ENCODE results near the gene WDFY4.

Gene WDFY4

GRCh38 chr10:48833674-48834073 is 149.0 kb downstream of the WDFY4 start:
- no peak for DNase-seq

DNA sequence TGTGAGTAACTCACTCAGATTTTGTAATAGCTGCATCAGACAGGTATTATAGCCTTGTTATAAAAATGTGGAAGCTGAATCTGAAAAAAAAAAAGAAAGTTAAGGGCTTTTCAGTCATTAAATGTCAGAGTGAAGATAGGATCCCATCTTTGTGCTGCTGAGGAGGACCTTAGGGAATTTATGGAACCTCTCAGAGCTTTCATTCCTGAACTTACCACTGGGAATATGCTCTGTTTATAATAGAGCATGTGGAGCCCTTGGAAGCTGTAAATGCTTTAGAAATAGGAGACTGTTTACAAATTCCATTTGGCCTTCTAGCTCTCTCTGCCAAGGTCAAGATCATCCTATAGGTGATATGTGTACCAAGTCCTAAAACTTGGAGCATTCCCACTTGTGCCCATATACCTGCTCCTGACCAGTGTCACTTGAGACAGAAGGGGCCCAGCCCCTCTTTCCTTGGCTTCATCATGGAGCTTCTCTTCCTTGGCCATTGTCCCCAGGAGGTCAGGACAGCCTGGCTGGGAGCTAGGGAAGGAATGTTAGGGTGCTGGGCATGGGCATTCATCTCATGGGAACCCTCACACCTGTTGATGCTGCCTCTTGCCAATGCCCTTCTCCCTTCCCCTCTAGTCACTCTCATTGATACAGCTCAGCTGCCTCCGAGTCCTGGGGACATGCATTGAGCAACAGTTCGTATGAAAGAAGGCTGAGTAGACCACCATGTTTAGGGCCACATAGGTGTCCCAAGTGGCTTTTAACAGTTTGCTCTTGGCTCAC is 149.7 kb downstream of the WDFY4 start:
- no peak for DNase-seq

DNA sequence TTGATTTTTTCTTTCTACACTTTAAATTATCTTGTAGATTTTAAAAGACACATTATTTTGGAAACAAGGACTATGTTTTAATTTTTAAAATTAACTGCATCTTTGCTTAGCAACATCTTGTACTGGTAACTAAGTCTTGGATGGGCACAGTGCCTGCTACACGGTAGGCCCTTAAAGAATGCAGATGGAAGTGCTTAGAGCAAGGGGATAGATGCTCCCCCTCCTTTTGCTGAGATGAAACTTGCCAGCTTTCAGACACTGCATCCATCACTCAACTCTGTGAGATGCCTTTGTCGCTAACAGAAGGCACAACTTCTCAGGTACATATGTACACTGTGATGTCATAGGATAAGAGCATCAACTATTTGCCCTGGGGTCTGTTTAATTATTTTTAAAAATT is 151.1 kb downstream of the WDFY4 start:
- no peak for DNase-seq

DNA sequence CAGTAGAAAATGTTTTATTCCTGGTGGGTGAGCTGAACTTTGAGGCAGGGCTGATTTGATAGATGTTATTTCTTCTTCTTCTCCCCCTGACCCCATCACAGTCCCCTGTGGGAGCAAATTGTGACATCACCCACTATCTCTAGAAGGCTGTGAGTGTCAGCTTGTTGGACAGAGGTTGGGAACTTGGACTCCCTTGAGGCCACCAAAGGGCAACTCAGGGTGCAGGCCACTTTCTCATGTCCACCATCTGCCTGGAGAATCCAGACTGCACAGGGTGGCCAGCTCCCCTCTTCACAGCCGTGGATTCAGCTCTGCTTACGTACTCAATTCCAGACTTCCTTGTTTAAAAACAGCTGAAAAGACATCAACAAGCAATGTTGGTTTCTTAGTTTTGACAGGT is 151.9 kb downstream of the WDFY4 start:
- no peak for DNase-seq

DNA sequence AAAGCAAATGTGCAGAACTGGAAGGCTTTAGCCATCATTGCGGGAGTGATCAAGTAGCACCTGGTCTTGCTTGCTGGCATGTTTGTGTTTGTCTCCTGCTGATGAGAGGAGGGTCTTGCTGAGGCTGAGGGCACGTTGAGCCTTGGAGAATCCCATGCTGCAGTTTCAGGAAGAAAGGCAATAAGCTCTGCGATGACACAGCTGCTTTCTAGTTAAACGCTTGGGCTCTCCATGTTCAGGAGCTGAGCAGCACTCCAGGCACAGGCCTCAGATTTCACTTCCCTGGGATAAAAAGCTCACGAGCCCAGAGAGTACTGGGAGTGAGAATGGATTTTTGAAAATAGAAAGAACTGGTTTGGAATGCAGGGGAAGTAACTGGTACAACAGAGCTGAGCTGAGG is 154.2 kb downstream of the WDFY4 start:
- DNase-seq: no peak

DNA sequence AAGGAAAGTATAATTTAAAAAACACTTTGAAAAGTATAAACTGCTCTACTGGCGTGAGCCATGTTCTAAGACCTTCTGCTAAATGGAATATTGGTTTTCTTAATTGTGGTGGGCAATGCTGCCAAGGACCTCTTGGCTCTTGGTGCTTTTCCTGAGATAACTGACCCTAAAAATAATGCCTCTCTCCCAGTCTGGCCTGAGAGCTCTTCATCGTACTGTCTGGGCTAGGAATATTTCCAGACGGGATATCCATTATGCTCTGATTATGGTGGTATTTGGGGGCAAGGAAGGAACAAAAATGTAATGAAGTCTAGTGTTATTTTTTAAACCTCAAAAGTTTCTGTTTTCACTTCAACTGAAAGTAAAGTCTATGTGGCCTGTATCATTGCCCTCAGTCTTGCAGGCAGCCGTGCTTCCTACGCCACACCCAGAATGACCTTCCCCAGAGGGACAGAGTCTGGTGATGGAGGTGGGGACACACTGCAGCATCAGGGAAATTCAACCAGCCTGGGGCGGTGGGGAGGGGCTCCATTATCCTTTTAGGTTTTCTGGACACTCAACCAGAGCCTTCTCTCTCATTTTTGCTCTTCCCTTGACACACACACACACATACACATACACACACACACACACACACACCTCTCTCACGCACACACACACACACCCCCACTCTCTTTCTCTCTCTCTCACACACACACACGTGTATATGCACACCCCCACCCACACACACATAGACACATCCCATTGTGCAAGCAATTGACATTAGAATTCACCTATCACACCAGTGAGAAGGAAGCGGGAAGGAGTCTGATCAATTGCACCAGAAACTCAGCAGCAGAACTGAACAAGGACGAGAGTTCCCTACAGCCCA is 155.4 kb downstream of the WDFY4 start:
- DNase-seq: no peak

DNA sequence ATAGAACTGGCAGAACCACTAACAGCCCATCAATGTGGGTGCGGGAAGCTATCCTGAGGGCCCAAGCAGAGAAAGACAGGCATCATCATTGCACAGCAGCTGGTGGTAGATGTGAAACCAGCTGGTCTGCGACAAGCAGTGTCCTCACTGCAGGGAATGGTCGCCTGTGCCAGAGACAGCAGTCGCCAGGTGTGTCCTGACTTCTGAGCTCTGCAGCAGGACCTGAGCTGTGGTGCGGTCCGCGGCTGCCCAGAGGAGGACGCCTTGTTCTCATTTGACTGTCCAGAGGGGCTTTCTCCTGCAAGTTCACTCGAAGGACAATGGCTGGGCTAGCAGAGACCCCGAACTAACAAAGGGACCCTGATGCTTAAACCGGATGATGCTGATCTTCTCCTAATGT is 157.6 kb downstream of the WDFY4 start:
- DNase-seq: no peak

DNA sequence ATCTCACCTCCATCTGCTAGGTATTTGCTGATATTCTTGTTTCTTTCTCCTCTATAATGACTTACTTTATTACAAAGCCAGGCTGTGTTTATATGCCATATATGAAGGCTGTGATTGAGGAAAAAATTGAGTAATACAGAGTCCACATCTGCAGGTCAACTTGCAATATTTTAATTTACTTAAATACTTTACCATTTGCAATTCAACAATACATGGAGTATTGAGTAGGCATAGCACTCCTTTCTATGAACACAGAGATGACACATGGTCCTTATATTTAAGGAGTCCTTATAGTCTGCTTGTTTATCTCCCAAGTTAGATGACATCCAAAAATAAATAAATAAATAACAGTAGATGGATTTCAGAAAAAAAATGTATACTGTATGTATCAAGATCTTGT is 158.5 kb downstream of the WDFY4 start:
- DNase-seq: no peak

DNA sequence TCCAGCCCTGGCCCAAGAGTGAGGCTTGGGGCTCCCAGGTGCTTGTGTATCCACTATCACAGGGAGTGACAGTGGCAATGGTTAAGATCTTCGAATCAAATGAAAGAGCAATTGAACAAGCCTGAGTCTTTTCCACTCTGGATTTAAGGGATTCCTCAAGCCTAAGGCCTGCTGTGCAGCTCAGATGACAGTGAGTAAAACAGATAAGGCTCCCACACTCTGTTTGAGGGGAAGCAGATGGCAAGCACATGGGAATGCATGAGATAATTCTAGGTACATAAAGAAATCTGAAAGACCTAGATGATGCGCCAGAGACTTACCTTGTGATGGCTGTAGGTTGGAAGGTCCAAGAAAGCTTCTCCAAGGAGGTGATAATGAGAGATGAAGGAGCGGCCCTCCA is 159.9 kb downstream of the WDFY4 start:
- no peak for DNase-seq

GRCh38 chr10:48845512-48845911 is 160.8 kb downstream of the WDFY4 start:
- DNase-seq: no peak

DNA sequence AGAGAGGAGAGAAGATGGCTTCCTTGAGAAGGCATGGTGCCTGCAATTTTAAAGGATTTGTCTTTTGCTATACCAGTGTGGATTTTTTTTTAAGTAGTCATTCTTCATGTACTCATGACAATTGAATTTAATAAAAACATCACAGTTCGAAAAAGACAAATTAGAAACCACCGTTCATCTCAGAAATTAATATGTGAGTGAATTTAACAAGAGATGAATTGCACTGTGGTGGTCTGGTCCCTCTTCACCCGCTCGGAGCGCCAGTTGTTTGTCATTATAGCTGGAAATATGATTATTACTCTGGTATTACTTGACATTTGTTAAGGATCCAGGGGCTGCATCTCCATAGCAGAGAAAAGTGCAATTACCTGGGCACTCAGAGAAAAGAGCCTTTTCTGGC is 163.0 kb downstream of the WDFY4 start:
- DNase-seq: no peak

DNA sequence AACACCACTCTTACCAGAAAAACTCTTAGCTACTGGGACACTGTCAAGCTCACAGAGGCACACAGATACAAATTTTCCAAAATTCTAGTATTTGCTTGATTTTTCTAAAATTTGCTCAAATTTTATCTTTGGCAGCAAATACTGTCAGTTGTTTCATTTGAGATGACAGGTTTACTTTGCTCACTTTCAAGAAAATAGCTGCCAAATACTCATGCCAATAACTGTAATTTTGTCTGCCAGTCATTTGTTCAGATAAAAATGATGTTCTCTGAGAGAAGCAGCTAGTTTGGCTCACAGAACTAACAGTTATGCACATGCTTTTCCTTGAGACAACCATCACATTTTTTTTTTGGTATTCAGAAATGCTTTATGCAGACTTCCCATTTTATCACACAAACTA is 172.2 kb downstream of the WDFY4 start:
- no peak for DNase-seq

DNA sequence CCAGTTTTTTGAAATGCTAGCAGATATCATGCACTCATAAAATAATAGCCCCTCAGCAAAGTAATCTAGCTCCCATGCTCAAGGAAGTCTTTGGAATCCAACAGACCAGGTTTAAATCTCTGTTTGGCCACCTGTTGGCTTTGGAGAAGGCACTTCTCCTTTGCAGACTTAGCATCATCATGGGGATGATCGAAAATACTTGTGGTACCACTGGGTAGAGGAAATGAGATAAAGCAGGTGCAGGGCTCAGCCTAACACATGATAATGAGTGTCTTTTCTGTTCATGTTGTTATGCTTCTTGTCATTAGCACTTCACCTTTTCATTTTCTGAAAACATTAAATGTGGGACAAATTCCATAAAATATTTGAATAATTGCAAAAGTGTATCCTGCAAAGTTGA is 187.6 kb downstream of the WDFY4 start:
- no peak for DNase-seq

DNA sequence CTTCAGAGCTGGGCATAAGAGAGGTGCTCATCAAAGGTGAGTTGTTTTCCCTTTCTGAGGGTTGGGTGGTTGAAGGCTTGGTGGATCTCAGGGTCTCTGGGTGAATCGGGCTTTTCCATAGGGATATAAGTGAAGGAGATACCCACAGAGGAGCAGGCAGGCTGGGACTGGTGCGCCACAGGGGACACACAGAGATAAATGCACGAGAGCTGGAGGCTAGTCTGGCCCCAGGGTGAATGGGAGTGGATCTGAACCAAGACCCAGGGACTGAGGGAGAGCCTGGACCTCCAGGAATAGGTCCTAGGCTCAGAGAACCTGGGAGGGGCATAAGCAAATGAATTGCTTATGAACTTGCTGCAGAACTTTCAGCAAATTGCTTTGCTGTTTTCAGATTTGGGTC is 193.4 kb downstream of the WDFY4 start:
- no peak for DNase-seq

DNA sequence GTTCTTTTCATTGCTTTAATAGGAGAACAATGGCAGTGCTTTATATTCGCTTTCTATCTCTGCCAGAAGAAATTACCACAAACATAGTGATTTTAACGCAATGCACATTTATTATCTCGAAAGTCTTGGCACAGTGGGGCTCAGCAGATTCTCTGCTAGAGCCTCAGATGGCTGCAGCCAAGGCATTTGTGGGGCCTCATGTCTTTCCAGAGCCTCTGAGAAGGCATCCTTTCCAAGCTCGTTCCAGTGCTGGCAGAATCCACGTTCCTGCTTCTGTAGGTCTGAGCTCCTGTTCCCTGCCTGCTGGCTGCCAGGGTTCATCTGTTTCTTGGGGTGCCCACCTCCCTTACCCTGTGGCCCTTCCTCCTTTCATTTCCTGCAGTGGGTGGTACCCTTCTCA is 194.8 kb downstream of the WDFY4 start:
- no peak for DNase-seq

GRCh38 chr10:48880016-48880705 is 195.5 kb downstream of the WDFY4 start:
- no peak for DNase-seq

GRCh38 chr10:48881937-48882336 is 197.3 kb downstream of the WDFY4 start:
- DNase-seq: no peak

- no peak for DNase-seq
Measured at GRCh38 chr10:48882881-48883280, 198.2 kb downstream of the WDFY4 start.

- DNase-seq: no peak
Measured at GRCh38 chr10:48883701-48884100, 199.0 kb downstream of the WDFY4 start.

GRCh38 chr10:48884179-48885045 is 199.7 kb downstream of the WDFY4 start:
- DNase-seq: no peak

GRCh38 chr10:48885376-48885775 is 200.7 kb downstream of the WDFY4 start:
- no peak for DNase-seq

DNA sequence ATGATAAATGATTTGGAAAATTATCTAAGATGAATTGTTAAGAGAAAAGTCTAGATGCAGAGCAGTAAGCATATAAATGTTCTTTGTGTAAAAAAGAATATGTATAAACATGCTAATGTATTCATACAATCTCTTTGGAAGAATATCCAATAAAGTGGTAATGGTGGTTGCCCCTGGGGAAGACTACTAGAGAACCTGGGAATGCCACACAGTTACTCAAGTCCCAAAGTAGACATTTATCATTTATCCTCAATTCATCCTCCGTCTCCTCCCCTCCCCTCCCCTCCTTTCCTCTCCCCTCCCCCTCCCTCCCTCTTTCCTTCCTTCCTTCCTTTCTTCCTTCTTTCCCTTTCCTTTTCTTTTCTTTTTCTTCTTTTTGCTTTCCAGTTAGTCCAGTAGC is 203.3 kb downstream of the WDFY4 start:
- DNase-seq: no peak

Measured in NCI-H510A (cell line).